ENCODE measurements around the gene CEACAM7.

- TF ChIP-seq POLR2AphosphoS5 (IDR thresholded peaks at IDR 0.05) (no peak), CTCF (IDR thresholded peaks at IDR 0.05) (no peak)
Measured at GRCh38 chr19:41657157-41657556, 30.9 kb downstream of the CEACAM7 start.

Data from gastroesophageal sphincter (tissue), 3 donors.